ENCODE measurements around the gene CSNK1D. TPM values are rescaled to one million over a fixed set of nuclear protein-coding genes. Genes with fewer than 3 reads are reported as not detected.

CSNK1D gene
- total and polyA plus RNA-seq, 9 donors: 46.0 to 160 (median 121) TPM

- no peak for TF ChIP-seq CTCF (IDR thresholded peaks at IDR 0.05)
- no peak for TF ChIP-seq POLR2A (IDR thresholded peaks at IDR 0.05)
- TF ChIP-seq EP300 (IDR thresholded peaks at IDR 0.05): no peak
Observed at GRCh38 chr17:82203920-82204319, 69.6 kb downstream of the CSNK1D start.

GRCh38 chr17:82202981-82203380 is 70.5 kb downstream of the CSNK1D start:
- WGBS, 3 donors: 69 to 84% (median 71%) methylated on average over 10 of the region's 10 CpGs
- H3K4me3 ChIP-seq: no peak overlapping the region
- H3K27me3 ChIP-seq: no peaks in the 10 kb centered on the region
- H3K27ac ChIP-seq: no peak overlapping the region
- H3K4me1 ChIP-seq (ENCODE audit: insufficient read depth): peaks cover 2% of the 10 kb centered on the region
- H3K36me3 ChIP-seq: no peaks in the 10 kb centered on the region
- intact Hi-C loops (cut with DNase I): loop anchor here in 1 of 4 donors (5.0 kb wide), 1 partner anchor 119 kb away; no protein-coding TSS in a partner anchor
- no peaks in the 10 kb centered on the region for H3K9me3 ChIP-seq
- DNase-seq: no peak
- TF ChIP-seq POLR2A (IDR thresholded peaks at IDR 0.05) (no peak), EP300 (IDR thresholded peaks at IDR 0.05) (no peak), CTCF (IDR thresholded peaks at IDR 0.05) (no peak)

More at GRCh38 chr17:82203920-82204319, 69.6 kb downstream of the CSNK1D start:
- H3K4me3 ChIP-seq: no peak overlapping the region
- DNase-seq: no peak
- H3K27ac ChIP-seq: no peak overlapping the region
- 87 to 91% (median 87%) methylated on average over 19 of the region's 19 CpGs for WGBS, 3 donors
- no peaks in the 10 kb centered on the region for H3K36me3 ChIP-seq
- peaks cover 2% of the 10 kb centered on the region for H3K4me1 ChIP-seq (ENCODE audit: insufficient read depth)
- intact Hi-C loops (cut with DNase I): loop anchor here in 1 of 4 donors (5.0 kb wide), 1 partner anchor 118 kb away; no protein-coding TSS in a partner anchor
- H3K9me3 ChIP-seq: no peaks in the 10 kb centered on the region
- H3K27me3 ChIP-seq: no peaks in the 10 kb centered on the region

- intact Hi-C loops (cut with DNase I): loop anchor here in 1 of 4 donors (5.0 kb wide), 1 partner anchor 121 kb away; no protein-coding TSS in a partner anchor
- Histone ChIP-seq H3K36me3 (no peaks in the 10 kb centered on the region), H3K4me3 (no peak overlapping the region), H3K9me3 (no peaks in the 10 kb centered on the region), H3K27ac (no peak overlapping the region), H3K27me3 (no peaks in the 10 kb centered on the region), H3K4me1 (ENCODE audit: insufficient read depth) (peaks cover 2% of the 10 kb centered on the region)
- no peak for DNase-seq
- TF ChIP-seq CTCF (IDR thresholded peaks at IDR 0.05): no peak
- TF ChIP-seq POLR2A (IDR thresholded peaks at IDR 0.05): no peak
- TF ChIP-seq EP300 (IDR thresholded peaks at IDR 0.05): no peak
- 71 to 87% (median 73%) methylated on average over 22 to 23 of the region's 23 CpGs for WGBS, 3 donors
Observed at GRCh38 chr17:82201498-82201910, 72.0 kb downstream of the CSNK1D start.

- intact Hi-C loops (cut with DNase I): loop anchor here in 1 of 4 donors (5.0 kb wide), 1 partner anchor 121 kb away; no protein-coding TSS in a partner anchor
Observed at GRCh38 chr17:82200743-82201497, 72.6 kb downstream of the CSNK1D start.

More at GRCh38 chr17:82200743-82201497, 72.6 kb downstream of the CSNK1D start:
- no peak overlapping the region for H3K27ac ChIP-seq
- H3K27me3 ChIP-seq: no peaks in the 10 kb centered on the region
- WGBS, 3 donors: 82 to 87% (median 86%) methylated on average over 13 of the region's 13 CpGs
- peaks cover 2% of the 10 kb centered on the region for H3K4me1 ChIP-seq (ENCODE audit: insufficient read depth)
- no peak for DNase-seq
- H3K4me3 ChIP-seq: no peak overlapping the region
- no peaks in the 10 kb centered on the region for H3K36me3 ChIP-seq
- TF ChIP-seq POLR2A (IDR thresholded peaks at IDR 0.05): no peak
- no peak for TF ChIP-seq CTCF (IDR thresholded peaks at IDR 0.05)
- TF ChIP-seq EP300 (IDR thresholded peaks at IDR 0.05): no peak
- H3K9me3 ChIP-seq: no peaks in the 10 kb centered on the region

Measured in ovary (tissue), 9 donors.